Ishikawa (cell line): ENCODE measurements around the gene TRAPPC12.

ENCODE experiments used
- CEBPB ChIP-seq: IDR thresholded peaks from 2 replicates; pipeline ENCODE4 v1.6.1; 2012
- CREB1 ChIP-seq: IDR thresholded peaks from 2 replicates; pipeline ENCODE4 v1.6.1; 2012; ENCODE audit warnings: low read depth
- EGR1 ChIP-seq: IDR thresholded peaks from 2 replicates; pipeline ENCODE4 v1.6.1; 2012
- EP300 ChIP-seq: IDR thresholded peaks from 2 replicates; pipeline ENCODE4 v1.6.1; 2012; ENCODE audit warnings: borderline replicate concordance
- FOXM1 ChIP-seq: IDR thresholded peaks from 2 replicates; pipeline ENCODE4 v1.6.1; 2012; ENCODE audit warnings: low read depth, borderline replicate concordance
- MAX ChIP-seq: IDR thresholded peaks from 2 replicates; pipeline ENCODE4 v1.6.1; 2012
- NFIC ChIP-seq: IDR thresholded peaks from 2 replicates; pipeline ENCODE4 v1.6.1; 2012
- RAD21 ChIP-seq: IDR thresholded peaks from 2 replicates; pipeline ENCODE4 v1.6.1; 2012; ENCODE audit warnings: low read depth
- REST ChIP-seq: IDR thresholded peaks from 2 replicates; pipeline ENCODE4 v1.6.1; 2012; ENCODE audit warnings: low read depth, mild to moderate bottlenecking
- TAF1 ChIP-seq: IDR thresholded peaks from 2 replicates; pipeline ENCODE4 v1.6.1; 2012; ENCODE audit warnings: low read depth, mild to moderate bottlenecking
- TCF12 ChIP-seq: IDR thresholded peaks from 2 replicates; pipeline ENCODE4 v1.6.1; 2012; ENCODE audit warnings: low read depth
- TEAD4 ChIP-seq: IDR thresholded peaks from 2 replicates; pipeline ENCODE4 v1.6.1; 2012
- USF1 ChIP-seq: IDR thresholded peaks from 2 replicates; pipeline ENCODE4 v1.6.1; 2012
- YY1 ChIP-seq: IDR thresholded peaks from 2 replicates; pipeline ENCODE4 v1.6.1; 2012; ENCODE audit warnings: low read depth
- ZBTB7A ChIP-seq: IDR thresholded peaks from 2 replicates; pipeline ENCODE4 v1.6.1; 2012; ENCODE audit warnings: low read depth

Gene TRAPPC12

GRCh38 chr2:3338340-3338739 is 41.2 kb upstream of the TRAPPC12 start:
- TF ChIP-seq RAD21 (no peak), CEBPB (no peak), TEAD4 (no peak)

GRCh38 chr2:3340144-3340543 is 39.4 kb upstream of the TRAPPC12 start:
- TF ChIP-seq TAF1 = no peak
- no peak for TF ChIP-seq MAX
- TF ChIP-seq TEAD4 = no peak
- TF ChIP-seq EGR1 = no peak
- no peak for TF ChIP-seq NFIC
- TF ChIP-seq ZBTB7A = no peak
- TF ChIP-seq YY1 = no peak
- no peak for TF ChIP-seq CEBPB
- TF ChIP-seq EP300 = no peak
- no peak for TF ChIP-seq RAD21
- TF ChIP-seq FOXM1 = no peak

- TF ChIP-seq YY1 (no peak), CREB1 (no peak), REST (no peak), NFIC (no peak), EGR1 (no peak), TCF12 (no peak), ZBTB7A (no peak), FOXM1 (no peak), USF1 (no peak), TEAD4 (no peak), MAX (no peak), TAF1 (no peak), EP300 (no peak), CEBPB (no peak)
Measured at GRCh38 chr2:3341336-3341735, 38.2 kb upstream of the TRAPPC12 start.

- TF ChIP-seq ZBTB7A (no peak), TAF1 (no peak), EP300 (no peak), REST (no peak), USF1 (no peak), MAX (no peak), RAD21 (no peak), EGR1 (no peak), FOXM1 (no peak), TCF12 (no peak)
Measured at GRCh38 chr2:3342324-3342723, 37.2 kb upstream of the TRAPPC12 start.

- TF ChIP-seq USF1 (no peak), CEBPB (no peak), TEAD4 (no peak), CREB1 (no peak), NFIC (no peak), EGR1 (no peak), REST (no peak), FOXM1 (no peak), ZBTB7A (no peak), EP300 (no peak), MAX (no peak), TAF1 (no peak), YY1 (no peak), RAD21 (no peak), TCF12 (no peak)
Measured at GRCh38 chr2:3343012-3343411, 36.5 kb upstream of the TRAPPC12 start.
